ENCODE results near the gene TMEM203. TPM values are rescaled to one million over a fixed set of nuclear protein-coding genes. Genes with fewer than 3 reads are reported as not detected.
A peak's percentile ranks its signal among the peaks of the same experiment; 100 is the strongest.

Gene TMEM203
- total and polyA plus RNA-seq, 4 donors: 21.5 to 27.5 (median 25.8) TPM

GRCh38 chr9:137220317-137221094 is 15.1 kb upstream of the TMEM203 start:
- H3K36me3 ChIP-seq (ENCODE audit: control insufficient read depth in 1 of 2, insufficient read depth in 2 of 2, low read length in 1 of 2): no peaks in the 10 kb centered on the region
- no peaks in the 10 kb centered on the region for H3K4me1 ChIP-seq (ENCODE audit: control insufficient read depth in 1 of 2, insufficient read depth in 2 of 2, low read length in 2 of 2)
- no peak overlapping the region for H3K27ac ChIP-seq (ENCODE audit: low read depth in 1 of 2, low read length in 2 of 2)
- WGBS, 2 donors: 93 to 94% methylated on average over 51 to 52 of the region's 52 CpGs
- intact Hi-C loops (cut with DNase I): no loop called here
- no peaks in the 10 kb centered on the region for H3K9me3 ChIP-seq (ENCODE audit: control insufficient read depth, low read length)
- no peak overlapping the region for H3K4me3 ChIP-seq (ENCODE audit: low read length in 2 of 2)
- no peak for DNase-seq
- no peaks in the 10 kb centered on the region for H3K27me3 ChIP-seq (ENCODE audit: control insufficient read depth in 1 of 2, insufficient read depth in 2 of 2, low read length in 1 of 2)
- no peak for ATAC-seq (ENCODE audit: low FRiP score)

- Histone ChIP-seq H3K27me3 (ENCODE audit: control insufficient read depth in 1 of 2, insufficient read depth in 2 of 2, low read length in 1 of 2) (no peaks in the 10 kb centered on the region), H3K4me1 (ENCODE audit: control insufficient read depth in 1 of 2, insufficient read depth in 2 of 2, low read length in 2 of 2) (no peaks in the 10 kb centered on the region), H3K36me3 (ENCODE audit: control insufficient read depth in 1 of 2, insufficient read depth in 2 of 2, low read length in 1 of 2) (no peaks in the 10 kb centered on the region), H3K4me3 (ENCODE audit: low read length in 2 of 2) (no peak overlapping the region), H3K27ac (ENCODE audit: low read depth in 1 of 2, low read length in 2 of 2) (no peak overlapping the region), H3K9me3 (ENCODE audit: control insufficient read depth, low read length) (no peaks in the 10 kb centered on the region)
- WGBS, 2 donors: 92% methylated on average over 10 of the region's 10 CpGs
- DNase-seq (no peak), ATAC-seq (ENCODE audit: low FRiP score) (no peak)
- intact Hi-C loops (cut with DNase I): no loop called here
Measured at GRCh38 chr9:137219757-137220316, 14.4 kb upstream of the TMEM203 start.

GRCh38 chr9:137218754-137219271 is 13.4 kb upstream of the TMEM203 start:
- no peaks in the 10 kb centered on the region for H3K4me1 ChIP-seq (ENCODE audit: control insufficient read depth in 1 of 2, insufficient read depth in 2 of 2, low read length in 2 of 2)
- no peak overlapping the region for H3K4me3 ChIP-seq (ENCODE audit: low read length in 2 of 2)
- no peak for ATAC-seq (ENCODE audit: low FRiP score)
- H3K36me3 ChIP-seq (ENCODE audit: control insufficient read depth in 1 of 2, insufficient read depth in 2 of 2, low read length in 1 of 2): no peaks in the 10 kb centered on the region
- intact Hi-C loops (cut with DNase I): no loop called here
- 59 to 73% methylated on average over 12 of the region's 12 CpGs for WGBS, 2 donors
- H3K27ac ChIP-seq (ENCODE audit: low read depth in 1 of 2, low read length in 2 of 2): no peak overlapping the region
- H3K9me3 ChIP-seq (ENCODE audit: control insufficient read depth, low read length): no peaks in the 10 kb centered on the region
- DNase-seq: no peak
- H3K27me3 ChIP-seq (ENCODE audit: control insufficient read depth in 1 of 2, insufficient read depth in 2 of 2, low read length in 1 of 2): no peaks in the 10 kb centered on the region

DNA sequence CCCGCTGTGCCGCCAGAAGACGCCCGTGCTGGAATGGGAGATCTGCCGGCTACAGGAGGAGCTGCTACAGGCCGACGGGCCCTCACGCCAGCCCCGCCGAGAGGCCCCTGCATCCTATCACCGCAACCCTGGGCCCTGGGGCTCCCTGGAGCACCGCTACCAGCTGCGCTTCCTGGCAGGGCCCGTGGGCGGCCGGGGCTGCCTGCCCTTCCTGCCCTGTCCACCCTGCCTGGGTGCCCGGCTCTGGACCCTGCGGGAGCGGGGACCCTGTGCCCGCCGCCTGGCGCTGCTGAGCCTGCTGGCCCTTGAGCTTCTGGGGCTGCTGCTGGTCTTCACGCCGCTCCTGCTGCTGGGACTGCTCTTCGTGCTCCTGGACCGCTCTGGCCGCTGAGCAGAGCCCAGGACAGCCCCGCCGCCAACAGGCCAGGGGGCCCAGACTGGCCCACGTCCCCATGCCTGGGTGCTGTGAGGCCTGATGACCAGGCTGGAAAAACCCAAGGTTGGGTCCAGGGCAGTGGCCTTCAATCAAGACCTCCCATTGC is 12.8 kb upstream of the TMEM203 start:
- H3K4me3 ChIP-seq (ENCODE audit: low read length in 2 of 2): no peak overlapping the region
- WGBS, 2 donors: 93% methylated on average over 28 to 30 of the region's 30 CpGs
- no peaks in the 10 kb centered on the region for H3K4me1 ChIP-seq (ENCODE audit: control insufficient read depth in 1 of 2, insufficient read depth in 2 of 2, low read length in 2 of 2)

DNA sequence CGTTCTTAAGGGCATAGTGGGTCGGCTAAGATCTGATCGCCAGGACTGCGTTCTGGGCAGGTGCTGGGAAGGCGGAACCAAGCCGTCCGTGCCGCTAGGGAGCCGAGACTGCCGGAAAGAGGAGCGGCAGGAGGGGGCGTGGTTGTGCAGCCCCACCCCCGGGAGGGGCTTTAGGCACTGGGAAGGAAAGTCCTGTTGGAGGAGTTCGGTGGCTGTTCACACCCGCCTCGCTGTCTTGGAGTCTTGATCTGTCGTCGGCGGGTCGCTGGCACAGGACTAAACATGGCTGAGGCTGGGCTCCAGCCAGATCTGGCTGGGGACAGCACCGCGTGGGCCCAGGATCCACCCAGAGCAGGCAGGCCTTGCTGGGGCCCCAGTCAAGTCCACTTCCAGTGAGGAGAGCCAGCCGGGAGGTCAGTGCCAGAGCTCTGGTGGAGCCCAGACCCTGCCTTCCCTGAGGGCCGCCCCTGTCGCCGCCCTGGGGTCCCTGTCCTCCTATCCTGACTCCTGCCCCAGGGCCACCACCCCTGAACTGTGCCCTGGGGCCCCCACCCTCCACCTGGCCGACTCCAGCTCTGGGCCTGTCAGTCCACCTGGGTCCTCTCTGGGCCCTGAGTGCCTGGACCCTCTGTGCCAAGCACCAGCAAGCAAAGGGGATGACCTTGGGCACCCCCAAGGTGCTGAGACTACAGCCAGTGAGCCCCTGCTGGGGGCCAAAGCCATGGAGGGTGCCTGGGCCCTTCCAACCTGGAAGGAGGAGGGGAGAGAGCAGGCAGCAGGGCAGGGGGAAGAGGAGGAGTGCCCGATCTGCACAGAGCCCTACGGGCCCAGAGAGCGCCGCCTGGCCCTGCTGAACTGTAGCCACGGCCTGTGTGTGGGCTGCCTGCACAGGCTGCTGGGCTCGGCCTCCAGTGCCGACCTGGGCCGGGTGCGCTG is 12.1 kb upstream of the TMEM203 start:
- WGBS, 2 donors: 76 to 80% methylated on average over 36 of the region's 36 CpGs
- no peak overlapping the region for H3K4me3 ChIP-seq (ENCODE audit: low read length in 2 of 2)
- no peaks in the 10 kb centered on the region for H3K36me3 ChIP-seq (ENCODE audit: control insufficient read depth in 1 of 2, insufficient read depth in 2 of 2, low read length in 1 of 2)
- no peaks in the 10 kb centered on the region for H3K4me1 ChIP-seq (ENCODE audit: control insufficient read depth in 1 of 2, insufficient read depth in 2 of 2, low read length in 2 of 2)
- no peaks in the 10 kb centered on the region for H3K27me3 ChIP-seq (ENCODE audit: control insufficient read depth in 1 of 2, insufficient read depth in 2 of 2, low read length in 1 of 2)
- H3K9me3 ChIP-seq (ENCODE audit: control insufficient read depth, low read length): no peaks in the 10 kb centered on the region
- DNase-seq (no peak), ATAC-seq (ENCODE audit: low FRiP score) (peak; percentile 41)
- no peak overlapping the region for H3K27ac ChIP-seq (ENCODE audit: low read depth in 1 of 2, low read length in 2 of 2)
- intact Hi-C loops (cut with DNase I): no loop called here

More for the DNA sequence above, 12.8 kb upstream of the TMEM203 start:
- H3K9me3 ChIP-seq (ENCODE audit: control insufficient read depth, low read length): no peaks in the 10 kb centered on the region
- intact Hi-C loops (cut with DNase I): no loop called here
- DNase-seq (no peak), ATAC-seq (ENCODE audit: low FRiP score) (no peak)
- H3K36me3 ChIP-seq (ENCODE audit: control insufficient read depth in 1 of 2, insufficient read depth in 2 of 2, low read length in 1 of 2): no peaks in the 10 kb centered on the region
- no peak overlapping the region for H3K27ac ChIP-seq (ENCODE audit: low read depth in 1 of 2, low read length in 2 of 2)
- no peaks in the 10 kb centered on the region for H3K27me3 ChIP-seq (ENCODE audit: control insufficient read depth in 1 of 2, insufficient read depth in 2 of 2, low read length in 1 of 2)

DNA sequence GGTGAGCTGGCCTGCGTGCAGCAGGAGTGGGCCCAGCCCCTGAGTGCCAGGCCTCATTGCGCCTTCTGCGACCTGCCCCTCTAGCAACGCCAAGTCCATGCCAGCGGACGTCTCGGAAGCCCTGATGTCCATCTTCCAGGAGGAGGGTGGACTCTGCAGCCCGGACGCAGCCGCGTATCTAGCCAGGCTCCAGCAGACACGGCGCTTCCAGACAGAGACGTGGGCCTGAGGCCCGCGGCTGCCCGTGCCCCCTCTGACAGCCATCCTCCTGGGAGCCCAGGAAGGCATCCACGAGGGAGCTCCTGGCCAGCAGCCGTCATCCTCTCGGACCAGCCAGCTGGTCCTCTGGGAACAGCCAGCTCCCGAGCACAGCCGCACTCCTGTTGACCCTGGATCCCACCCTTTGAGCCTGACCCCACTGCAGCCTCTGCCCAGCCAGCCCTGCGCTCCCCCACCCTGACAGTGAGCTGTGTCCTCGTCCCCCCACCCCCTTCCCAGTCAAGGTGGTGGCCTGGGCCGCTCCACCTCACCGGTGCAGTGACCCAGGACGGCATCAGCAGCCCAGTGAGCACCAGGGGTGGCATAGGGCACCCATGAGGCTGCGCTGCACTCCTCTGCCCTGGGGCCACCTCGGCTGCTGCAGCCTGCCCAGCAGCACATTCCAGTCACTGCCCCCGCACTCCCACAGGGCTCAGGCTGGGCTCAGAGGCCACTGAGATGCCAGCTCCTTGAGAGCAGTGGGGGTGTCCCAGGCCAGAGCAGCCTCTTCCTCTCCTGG is 10.9 kb upstream of the TMEM203 start:
- ATAC-seq (ENCODE audit: low FRiP score) (no peak), DNase-seq (no peak)
- no peak overlapping the region for H3K27ac ChIP-seq (ENCODE audit: low read depth in 1 of 2, low read length in 2 of 2)
- no peak overlapping the region for H3K4me3 ChIP-seq (ENCODE audit: low read length in 2 of 2)
- intact Hi-C loops (cut with DNase I): no loop called here
- no peaks in the 10 kb centered on the region for H3K4me1 ChIP-seq (ENCODE audit: control insufficient read depth in 1 of 2, insufficient read depth in 2 of 2, low read length in 2 of 2)
- H3K9me3 ChIP-seq (ENCODE audit: control insufficient read depth, low read length): no peaks in the 10 kb centered on the region
- WGBS, 2 donors: 87 to 90% methylated on average over 29 to 30 of the region's 30 CpGs
- H3K36me3 ChIP-seq (ENCODE audit: control insufficient read depth in 1 of 2, insufficient read depth in 2 of 2, low read length in 1 of 2): no peaks in the 10 kb centered on the region
- no peaks in the 10 kb centered on the region for H3K27me3 ChIP-seq (ENCODE audit: control insufficient read depth in 1 of 2, insufficient read depth in 2 of 2, low read length in 1 of 2)

DNA sequence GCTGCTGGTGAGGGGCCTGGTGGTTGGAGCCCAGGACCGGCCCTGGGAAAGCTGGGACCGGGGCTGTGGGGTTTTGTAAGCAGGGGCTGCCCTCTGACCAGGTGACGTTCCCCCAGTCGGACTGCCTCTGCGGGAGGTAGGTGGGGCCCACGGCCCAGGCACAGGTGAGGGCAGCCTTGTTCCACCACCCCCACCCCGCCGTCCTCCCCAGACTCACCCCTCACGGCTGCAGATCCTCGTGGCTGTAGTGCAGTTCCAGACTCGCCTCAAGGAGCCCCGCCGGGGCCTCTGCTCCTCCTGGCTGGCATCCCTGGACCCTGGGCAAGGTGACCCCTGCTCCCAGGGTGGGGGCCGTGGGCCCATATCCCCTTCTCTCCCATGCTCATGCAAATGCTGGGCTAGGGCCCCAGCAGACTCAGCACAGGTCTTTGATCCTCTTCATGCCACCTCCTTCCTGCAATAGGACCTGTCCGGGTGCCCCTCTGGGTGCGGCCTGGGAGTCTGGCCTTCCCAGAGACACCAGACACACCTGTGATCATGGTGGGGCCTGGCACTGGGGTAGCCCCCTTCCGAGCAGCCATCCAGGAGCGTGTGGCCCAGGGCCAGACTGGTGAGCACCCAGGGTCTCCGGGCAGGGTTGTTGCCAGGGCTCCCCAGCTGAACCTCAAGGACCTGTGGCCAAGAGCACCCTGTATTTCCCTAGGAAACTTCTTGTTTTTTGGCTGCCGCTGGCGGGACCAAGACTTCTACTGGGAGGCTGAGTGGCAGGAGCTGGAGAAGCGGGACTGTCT is 9.9 kb upstream of the TMEM203 start:
- H3K4me1 ChIP-seq (ENCODE audit: control insufficient read depth in 1 of 2, insufficient read depth in 2 of 2, low read length in 2 of 2): no peaks in the 10 kb centered on the region
- H3K36me3 ChIP-seq (ENCODE audit: control insufficient read depth in 1 of 2, insufficient read depth in 2 of 2, low read length in 1 of 2): no peaks in the 10 kb centered on the region
- DNase-seq (no peak), ATAC-seq (ENCODE audit: low FRiP score) (no peak)
- H3K27ac ChIP-seq (ENCODE audit: low read depth in 1 of 2, low read length in 2 of 2): no peak overlapping the region
- no peak overlapping the region for H3K4me3 ChIP-seq (ENCODE audit: low read length in 2 of 2)
- WGBS, 2 donors: 91 to 94% methylated on average over 21 to 22 of the region's 22 CpGs
- no peaks in the 10 kb centered on the region for H3K27me3 ChIP-seq (ENCODE audit: control insufficient read depth in 1 of 2, insufficient read depth in 2 of 2, low read length in 1 of 2)
- no peaks in the 10 kb centered on the region for H3K9me3 ChIP-seq (ENCODE audit: control insufficient read depth, low read length)
- intact Hi-C loops (cut with DNase I): no loop called here
